SW480 (cell line): ENCODE data around the gene NKX1-1.
"Not testable (repeated sequence)": the region's sequence is repeated elsewhere in the genome, so short reads cannot be mapped to it uniquely, and the experiment has no call there.

Experiments used
- DNase-seq: peaks from one replicate; pipeline ENCODE4 v3.0.0-alpha.2; 2016; ENCODE audit warnings: low spot score

NKX1-1 gene

DNA sequence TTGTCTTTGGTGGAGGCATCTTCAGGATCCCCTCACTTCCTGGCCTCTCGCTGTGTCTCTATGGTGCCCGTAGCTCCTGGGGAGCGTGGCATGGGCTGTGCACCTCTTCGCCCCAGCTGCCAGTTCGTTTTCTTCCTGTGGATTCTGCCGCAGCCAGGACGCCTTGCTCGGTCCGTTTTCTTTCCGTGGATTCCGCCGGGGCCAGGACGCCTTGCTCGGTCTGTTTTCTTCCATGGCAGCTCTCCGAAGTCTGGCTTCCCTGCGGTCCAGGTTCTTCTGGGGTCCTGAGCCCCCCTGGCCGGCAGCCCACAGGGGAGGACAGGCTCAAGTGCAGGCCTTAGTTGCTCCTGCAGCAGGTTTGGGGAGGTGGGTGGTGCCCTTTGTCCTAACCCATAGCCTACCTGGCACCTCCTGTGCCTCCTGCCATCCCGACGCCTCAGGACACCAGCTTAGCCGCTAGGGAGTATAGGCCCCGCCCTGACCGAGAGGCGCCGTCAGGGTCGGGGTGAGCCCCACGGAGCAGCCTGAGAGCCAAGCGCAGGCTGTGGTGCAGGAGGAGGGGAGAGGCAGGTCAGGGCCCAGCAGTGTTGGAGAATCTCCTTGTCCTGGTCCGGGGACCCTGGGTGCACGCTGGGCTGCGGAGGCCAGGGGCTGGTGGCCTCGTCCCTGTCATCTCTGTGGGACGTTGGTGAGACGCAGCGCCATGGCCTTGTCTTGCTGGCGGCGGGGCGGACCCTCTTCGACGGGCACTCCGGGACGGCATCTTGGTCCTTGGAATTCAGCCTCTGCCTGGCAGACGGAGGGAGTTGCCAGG lies 32.1 kb downstream of the NKX1-1 start:
- no peak for DNase-seq

DNA sequence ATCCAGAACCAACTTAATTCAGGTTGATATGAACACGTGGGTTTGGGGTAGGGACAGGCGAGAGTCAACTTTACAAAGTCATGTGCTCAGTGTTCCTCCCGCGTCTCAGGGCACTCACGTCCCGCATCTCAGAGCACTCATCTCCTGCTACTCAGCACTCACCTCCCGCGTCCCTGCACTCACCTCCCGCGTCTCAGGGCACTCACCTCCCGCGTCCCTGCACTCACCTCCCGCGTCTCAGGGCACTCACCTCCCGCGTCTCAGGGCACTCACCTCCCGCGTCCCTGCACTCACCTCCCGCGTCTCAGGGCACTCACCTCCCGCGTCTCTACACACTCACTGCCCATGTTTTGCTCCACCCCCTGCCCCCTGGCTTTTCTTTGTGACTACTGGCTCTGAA lies 33.7 kb downstream of the NKX1-1 start:
- DNase-seq: not testable (repeated sequence)

DNA sequence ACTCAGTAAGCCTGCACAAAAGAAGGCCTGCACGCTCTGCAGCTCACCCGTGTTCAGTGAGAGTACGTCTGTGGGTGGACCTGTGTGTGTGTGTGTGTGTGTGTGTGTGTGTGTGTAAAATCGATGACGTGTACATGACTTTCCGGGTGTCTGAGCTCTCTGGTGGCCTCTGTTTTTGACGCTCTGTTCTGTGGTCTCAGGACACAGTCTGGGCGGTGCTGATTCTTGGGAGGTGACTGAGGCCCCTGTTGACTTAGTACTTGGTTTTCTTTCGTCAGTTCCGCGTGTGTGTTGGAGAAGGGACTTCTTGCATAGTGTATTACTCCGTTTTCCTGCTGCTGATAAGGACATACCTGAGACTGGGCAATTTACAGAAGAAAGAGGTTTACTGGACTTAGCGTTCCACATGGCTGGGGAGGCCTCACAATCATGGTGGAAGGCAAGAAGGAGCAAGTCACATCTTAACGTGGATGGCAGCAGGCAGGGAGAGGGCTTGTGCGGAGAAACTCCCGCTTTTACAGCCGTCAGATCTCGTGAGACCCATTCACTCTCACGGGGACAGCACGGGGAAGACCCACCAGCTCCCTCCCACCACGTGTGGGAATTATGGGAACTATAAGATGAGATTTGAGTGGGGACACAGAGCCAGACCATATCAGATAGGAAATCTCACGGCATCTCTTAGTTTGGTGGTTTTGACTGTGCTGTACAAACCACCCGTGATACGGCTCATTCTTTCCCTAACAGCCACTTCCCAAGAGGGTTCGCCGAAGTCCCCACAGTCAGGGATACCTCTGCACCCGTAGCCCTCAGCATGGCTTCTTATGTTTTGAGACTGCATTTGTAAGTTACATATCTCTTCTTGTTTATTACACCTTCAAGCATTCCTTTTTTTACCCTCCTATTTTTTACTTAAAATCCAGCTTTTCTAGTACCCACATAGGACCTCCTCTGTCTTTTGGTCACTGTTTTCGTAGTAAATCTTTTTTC lies 34.8 kb downstream of the NKX1-1 start:
- DNase-seq: no peak

DNA sequence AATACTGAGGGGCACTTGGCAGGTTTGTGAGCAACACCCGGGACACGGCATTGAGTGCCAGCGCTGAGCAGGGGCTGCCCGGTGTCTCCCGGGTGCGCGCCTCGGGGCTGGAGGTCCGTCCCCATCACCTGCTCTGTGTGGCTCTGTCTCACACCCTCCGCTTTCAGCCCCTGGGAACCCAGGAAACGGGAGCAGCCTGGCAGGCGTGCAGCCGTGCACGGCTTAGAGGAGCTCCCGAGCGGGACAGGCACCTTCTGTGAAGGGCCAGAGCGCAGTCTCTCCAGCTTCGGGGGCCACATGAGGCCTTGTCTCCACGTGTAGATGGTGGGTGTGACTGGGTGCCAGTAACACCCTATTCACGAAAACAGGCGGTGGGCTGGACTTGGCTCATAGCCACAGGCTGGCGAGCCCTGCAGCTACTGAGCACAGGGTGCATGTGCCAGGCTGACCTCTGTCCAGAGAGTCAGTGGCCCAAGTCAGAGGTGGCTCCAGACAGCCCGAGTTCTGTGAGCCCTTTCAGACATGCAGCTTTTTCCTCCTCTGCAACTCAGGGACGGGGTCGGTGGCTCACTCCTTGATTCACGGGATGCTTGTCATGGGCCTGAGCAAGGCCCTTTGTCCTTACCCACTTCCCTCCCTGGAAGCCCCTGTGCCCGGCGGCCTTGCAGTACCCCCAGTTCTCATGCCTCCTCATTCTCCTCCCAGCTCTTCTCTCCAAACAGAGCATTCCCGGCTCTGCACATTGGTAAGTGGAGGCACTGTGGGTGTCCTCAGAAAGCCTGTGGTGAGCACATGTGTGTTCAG lies 35.7 kb downstream of the NKX1-1 start:
- DNase-seq: no peak

DNA sequence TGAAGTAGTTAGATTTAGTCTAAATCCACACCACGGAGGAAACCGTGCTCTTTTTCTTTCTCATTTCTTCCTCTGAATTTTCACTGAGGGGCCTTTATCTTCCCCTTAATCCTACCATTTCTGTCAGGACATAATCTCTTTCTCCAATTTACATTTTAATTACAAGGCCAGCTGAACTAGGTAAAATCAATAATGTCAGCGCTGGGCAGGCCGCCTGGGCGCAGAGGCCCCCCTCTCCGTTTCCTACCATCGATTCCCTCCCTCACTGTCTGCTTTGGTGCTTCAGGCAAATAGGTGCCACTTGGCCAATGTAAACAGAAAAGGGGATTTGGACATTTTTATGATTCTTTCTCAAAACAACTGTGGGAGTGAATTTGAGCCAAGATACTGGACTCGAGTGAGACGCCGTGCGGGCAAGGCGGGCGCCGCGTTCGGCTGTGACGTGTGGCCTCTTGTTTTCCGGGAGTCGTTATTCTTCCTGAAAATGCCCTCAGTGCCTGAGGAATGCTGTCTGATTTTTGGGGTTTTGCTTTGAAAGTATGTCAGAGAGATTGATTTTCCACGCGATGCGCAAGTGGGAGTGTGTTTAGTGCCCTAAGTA lies 36.7 kb downstream of the NKX1-1 start:
- no peak for DNase-seq

DNA sequence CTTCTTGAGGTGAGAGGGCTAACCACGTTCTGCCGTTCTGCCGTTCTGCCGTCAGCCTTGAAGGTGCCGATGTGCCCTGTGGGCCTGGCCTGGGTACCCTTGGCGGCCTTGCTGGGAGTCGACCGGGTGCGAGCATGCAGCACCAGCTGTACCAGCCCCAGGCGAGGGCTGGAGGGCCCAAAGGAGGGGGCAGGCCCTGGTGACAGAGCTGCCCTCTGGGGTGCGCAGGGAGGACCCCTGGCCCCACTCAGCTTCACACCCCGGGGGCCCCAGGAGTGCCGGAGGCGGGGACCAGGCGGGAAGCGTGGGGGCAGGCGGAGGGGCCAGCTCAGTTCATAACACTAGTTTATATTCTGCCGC lies 37.2 kb downstream of the NKX1-1 start:
- no peak for DNase-seq

DNA sequence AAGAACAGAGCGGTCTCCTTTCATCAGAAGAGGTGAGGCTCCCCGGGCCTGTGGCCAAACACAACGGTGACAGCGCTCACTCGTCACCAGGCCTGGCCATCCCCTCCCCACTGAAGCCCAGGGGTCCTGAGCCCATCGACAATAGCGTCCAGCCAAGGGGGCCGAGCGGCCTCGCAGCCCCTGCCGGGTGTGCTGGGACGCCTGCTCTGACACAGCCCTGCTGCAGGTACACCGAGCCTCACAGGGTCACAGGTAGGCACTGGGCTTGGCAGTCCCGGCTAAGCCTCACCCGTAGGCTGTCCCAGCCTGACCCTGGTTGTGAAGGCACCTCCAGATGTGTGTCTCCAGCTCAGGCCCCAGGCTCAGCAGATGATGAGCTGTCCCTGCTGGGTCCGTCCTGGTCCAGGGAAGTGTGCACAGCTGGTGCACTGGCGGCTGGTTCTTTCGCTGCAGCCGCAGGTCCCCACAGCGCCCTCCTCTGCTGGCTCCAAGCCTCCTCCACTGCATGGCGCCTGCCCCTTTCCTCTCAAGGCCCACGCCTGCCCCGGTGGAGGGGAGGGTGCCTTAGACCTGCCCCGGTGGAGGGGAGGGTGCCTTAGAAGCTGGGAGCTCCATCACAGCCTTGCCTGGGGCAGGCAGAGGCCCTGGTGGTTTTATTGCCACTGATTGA lies 37.7 kb downstream of the NKX1-1 start:
- DNase-seq: no peak

DNA sequence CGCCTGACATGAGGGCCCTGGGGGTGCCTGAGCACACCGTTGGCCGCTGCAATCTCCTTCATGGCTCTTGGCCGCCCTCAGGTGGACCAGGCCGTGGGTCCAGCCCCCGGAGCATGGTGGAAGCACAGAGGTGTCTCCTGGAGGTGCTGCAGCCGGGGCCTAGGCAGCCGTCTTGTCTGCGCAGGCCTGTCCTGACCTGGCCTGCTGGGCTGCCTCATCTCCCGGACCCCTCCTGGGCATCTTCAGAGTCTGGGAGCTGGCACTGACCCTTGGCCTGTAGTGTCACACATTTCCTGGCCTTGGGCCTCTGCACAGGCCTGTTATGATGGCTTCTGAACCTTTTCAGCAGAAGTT lies 38.3 kb downstream of the NKX1-1 start:
- no peak for DNase-seq

DNA sequence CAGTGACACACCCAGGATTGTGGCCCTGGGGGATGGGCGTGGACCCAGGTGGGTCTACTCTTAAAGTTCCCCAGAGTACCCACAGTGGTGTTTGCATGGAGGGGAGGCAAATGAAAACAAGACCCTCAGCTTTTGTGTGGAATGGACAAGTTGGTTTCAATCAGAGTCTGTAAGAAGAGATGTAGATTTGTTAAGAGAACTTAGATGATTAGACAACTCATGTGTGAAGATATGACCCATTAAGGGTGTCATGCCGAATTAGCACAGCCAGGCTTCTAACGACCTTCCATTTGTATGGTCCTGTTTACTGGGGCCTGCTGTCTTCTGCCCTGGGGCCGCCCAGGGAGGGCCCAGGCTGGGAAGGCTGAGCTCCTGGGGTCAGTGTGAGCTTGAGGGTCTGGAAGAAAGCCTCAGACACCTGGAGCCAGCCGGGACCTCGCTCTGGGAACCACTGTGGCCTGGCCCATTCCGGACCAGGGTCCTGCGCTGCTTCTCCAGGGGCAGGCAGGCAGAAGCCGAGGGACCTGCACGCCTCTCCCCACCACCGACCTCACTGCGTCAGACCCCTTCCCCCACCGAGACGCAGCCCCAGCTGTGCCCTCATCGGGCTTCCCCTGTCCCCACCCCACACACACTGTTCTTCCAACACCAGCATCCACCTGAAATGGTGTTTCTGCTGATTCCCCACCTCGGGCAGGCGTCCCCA lies 38.9 kb downstream of the NKX1-1 start:
- DNase-seq: no peak

DNA sequence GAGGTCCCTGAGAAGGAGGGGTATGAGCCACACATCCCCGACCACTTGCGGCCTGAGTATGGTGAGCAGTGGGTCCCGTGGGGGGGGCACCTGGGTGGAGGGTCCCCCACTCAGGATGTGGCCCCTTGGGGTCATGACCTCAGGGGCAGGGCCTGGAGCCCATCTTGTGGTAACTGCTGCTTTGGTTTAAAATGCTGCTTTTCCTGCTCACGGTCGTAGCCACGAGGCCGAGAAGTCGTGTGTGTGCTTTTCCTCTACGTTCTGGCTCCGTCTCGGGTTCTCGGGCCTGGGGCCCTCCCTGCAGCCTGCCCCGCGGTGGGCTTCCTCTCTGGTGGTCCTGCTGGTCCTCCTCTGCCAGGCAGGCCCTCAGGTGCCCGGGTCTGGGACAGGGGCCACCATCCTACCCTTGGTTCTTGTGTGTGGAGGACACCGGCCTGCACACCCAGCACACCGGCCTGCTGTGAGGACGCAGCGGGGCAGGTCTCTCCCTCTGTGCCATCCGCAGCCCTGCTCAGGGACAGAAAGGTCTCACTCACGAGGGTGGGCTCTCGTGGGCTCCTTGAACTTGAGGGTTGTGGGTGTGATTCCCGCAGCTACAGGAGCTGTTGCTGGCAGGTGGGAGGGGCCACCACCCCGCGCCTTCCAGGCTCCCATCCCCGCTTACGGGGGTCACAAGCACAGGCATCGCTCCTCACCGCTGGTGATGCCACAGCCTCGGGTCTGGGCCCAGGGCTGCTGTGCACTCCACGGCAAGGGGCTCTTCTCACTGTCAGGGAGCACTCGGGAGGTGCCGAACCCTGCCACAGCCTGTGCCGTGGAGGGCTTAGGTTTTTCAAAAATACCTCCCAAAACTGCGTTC lies 39.6 kb downstream of the NKX1-1 start:
- no peak for DNase-seq

DNA sequence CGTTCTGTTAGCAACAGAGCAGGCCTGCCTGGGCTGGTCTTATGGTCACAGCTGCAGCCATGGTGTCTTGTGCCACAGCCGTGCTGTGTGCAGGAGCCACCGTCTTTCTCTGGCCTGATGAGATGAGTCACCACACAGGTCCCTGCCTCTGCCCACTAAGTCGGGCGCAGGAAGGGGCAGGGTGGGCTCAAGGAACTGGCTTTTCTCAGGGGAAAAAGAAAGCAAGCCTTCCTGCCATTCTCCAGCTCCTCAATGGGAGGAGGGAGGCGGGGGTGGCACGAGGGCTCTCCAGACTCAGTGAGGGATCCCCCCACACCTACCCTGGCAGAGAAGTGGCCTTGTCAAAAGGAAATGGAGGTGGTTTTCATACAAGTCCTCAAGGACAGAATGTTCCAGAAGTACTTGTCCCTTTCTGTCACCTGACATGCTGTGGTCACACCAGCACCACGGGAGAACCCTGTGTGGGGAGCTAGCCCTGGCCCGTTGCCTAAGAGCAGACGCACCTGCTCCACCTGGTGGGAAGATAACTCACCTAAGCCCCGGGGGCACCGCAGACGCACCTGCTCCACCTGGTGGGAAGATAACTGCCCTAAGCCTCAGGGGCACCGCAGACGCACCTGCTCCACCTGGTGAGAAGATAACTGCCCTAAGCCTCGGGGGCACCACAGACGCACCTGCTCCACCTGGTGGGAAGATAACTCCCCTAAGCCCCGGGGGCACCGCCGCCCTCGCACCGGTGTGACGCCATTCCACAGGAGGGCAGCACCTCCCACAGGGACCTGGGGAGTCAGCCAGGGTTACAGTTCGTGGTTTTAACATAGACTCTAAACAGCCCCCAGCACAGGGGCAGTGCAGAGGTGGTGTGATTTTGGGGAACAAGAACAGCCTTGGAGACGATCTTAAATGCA lies 40.7 kb downstream of the NKX1-1 start:
- peak; percentile 66 for DNase-seq

DNA sequence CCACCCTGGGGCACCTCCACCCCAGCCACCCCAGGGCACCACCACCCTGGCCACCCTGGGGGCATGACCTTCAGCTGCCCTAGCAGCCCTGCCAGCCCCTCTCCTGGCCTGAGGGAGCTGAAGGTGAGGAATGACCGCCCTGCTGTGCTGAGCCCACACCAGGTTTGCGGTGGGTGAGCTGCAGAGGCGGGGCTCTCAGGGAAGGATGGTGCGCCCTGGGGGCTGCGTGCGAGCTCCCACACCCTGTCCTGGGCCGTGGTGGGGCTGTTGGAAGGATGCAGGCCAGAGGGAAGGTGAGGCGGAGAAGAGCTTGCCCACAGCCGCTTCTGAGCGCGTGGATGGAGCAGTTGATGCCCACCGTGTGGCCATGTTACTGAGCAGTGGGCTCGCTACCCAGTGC lies 41.5 kb downstream of the NKX1-1 start:
- DNase-seq: no peak

DNA sequence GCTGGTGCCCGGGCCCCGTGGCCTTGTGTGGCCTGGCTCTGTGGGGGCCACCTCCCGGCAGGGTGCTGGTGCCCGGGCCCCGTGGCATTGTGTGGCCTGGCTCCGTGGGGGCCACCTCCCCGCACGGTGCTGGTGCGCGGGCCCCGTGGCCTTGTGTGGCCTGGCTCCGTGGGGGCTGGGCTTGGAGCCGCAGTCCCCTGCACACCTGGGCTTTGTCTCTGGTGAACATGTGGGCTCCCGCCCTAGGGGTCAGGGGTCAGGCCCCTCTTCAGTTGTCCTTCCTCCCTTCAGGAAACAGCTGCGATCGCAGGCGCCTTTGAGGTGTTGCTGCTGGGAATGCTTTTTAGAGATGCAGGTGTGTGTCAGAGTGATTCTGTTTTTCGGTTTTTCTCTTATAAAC lies 42.0 kb downstream of the NKX1-1 start:
- no peak for DNase-seq

DNA sequence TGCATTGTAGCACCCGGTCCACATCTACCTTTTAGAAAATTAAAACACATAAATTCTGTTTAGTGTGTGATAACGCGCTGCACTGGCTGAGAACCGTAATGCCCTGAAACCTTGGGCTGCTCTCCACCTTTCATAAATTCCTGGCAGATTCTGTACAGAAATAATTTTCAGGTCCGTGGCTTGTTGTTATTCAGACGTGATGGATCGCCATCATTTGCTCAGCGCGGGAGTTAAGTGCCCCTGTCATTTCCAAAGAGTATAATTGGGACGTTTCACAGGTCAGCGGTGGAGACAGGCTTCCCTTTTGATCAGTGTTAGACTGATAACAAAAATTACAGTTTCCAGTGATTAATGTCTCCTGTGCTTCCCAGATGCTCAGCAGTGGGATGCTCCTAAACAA lies 42.7 kb downstream of the NKX1-1 start:
- no peak for DNase-seq

DNA sequence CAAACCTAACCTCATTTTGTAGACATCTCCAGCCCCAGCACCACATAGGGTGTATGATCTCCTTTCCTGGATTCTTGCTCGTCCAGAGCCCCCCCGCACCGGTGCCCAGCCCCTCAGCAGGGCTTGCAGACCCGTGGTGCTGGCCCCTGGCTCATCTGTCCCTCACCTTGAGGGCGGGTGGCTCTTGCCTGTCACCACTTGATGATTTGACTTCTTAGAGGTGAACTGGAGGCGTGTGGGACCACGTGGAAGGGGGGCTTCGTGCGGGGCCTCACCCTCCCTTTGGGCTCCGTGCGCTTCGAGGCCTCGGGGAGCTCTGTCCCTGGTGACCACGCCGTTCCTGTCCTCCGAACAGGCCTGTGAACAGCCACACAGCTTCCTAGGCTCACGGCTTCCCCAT lies 43.7 kb downstream of the NKX1-1 start:
- no peak for DNase-seq

DNA sequence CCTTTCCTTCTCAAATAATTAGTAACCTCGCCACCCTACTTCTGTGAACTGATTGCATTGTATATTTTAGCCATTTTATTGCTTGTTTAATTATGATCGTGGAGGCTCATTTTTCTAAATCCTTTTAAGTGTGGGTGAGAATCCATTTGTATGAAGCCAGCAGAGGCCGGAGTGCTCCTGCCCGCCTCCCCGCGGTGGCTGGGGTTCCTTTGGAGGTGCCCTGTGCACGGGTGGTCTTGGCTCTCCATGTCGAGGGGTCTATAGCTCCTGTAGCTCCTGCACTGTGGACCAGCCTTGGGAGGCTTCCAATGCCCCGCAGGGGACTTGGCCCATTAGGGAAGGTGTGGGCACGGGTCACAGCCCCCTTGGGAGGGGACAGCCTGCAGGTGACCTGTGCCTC lies 44.2 kb downstream of the NKX1-1 start:
- DNase-seq: no peak

DNA sequence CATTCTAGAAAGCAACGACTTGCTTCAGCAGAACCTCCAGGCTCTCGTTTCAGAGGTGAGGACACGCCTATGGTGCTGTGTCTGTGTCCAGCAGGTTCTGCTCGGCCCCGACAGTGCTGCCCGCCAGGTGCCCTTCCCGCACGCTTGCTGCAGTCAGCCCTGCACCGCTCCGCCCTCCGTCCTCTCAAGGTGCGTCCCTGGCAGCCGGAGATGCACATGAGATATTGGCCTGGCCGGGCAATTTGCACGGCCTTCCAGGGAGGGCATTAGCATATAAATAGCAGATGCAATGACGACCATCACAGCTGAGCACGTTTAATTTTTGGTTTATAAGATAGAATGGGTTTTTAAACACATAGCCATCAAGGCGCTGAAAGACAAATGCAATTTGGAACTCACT lies 44.8 kb downstream of the NKX1-1 start:
- no peak for DNase-seq

DNA sequence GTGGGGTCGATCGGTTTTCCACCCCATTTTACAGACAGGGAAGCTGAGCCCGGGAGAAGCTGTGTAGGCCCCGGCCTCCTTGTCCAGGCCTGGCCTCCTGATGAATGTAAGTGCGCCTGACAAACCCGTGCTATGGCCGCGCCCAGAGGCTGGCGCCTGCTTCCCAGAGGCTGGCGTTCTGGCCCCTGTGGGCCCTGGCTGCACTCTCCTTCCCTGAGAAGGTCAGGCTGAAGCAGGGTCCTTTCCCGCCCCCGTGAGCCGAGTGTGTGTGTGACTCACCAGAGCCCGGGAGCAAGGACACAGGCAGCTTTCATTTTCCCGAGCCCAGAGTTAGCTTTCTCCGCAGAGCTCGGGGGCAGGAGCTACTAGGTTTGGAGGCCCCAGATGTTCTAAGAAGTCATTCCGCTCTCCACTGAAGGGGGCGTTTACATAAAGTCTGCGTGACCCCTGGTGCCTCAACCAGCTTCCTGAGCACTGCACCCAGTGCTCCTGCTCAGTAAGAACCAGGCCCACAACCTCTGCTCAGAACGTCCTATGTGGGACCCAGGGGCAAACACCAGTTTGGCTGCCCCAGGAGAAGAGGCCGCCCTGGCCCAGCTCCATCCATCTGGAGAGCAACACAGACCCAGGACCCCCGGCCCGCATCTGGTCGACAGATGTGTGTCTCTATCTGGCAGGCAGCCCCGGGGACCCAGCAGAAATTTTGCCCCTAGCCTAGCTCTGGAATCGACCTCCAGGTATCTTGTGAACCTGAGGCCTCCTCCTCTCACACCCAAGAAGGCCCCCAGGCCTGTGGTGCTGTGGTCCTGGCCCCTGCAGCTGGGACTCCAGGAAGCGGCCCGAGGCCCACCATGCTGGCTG lies 45.6 kb downstream of the NKX1-1 start:
- DNase-seq: peak; percentile 17
